H9 (cell line): ENCODE results near the gene LILRB3. TPM values are rescaled to one million over a fixed set of nuclear protein-coding genes. Genes with fewer than 3 reads are reported as not detected.

Experiments
- DNase-seq: peaks from one replicate; pipeline ENCODE4 v3.0.0-alpha.2; 2017
- H2AFZ ChIP-seq: one replicate; pipeline ENCODE4 v1.6.1; 2013; ENCODE audit warnings: mild to moderate bottlenecking, low read length, control low read depth, moderate library complexity
- H2AK5ac ChIP-seq: 2 replicates; pipeline ENCODE4 v1.6.1; 2013; ENCODE audit warnings: low read length, control low read depth, mixed read lengths; ENCODE audit not compliant: insufficient read length
- H2BK120ac ChIP-seq: one replicate; pipeline ENCODE4 v1.6.1; 2013; ENCODE audit warnings: low read depth, mild to moderate bottlenecking, low read length, control low read depth, inconsistent platforms; ENCODE audit not compliant: poor library complexity, severe bottlenecking
- H2BK12ac ChIP-seq: 2 replicates; pipeline ENCODE4 v1.6.1; 2013; ENCODE audit warnings: low read length, control low read depth, mixed read lengths, low read depth; ENCODE audit not compliant: insufficient read length
- H2BK15ac ChIP-seq: 2 replicates; pipeline ENCODE4 v1.6.1; 2013; ENCODE audit warnings: low read depth, low read length, control low read depth
- H2BK20ac ChIP-seq: one replicate; pipeline ENCODE4 v1.6.1; 2013; ENCODE audit warnings: low read depth, mild to moderate bottlenecking, low read length, control low read depth, inconsistent platforms; ENCODE audit not compliant: poor library complexity, severe bottlenecking
- H2BK5ac ChIP-seq: 2 replicates; pipeline ENCODE4 v1.6.1; 2013; ENCODE audit warnings: low read length, control low read depth, mixed read lengths; ENCODE audit not compliant: insufficient read length
- H3K14ac ChIP-seq: 2 replicates; pipeline ENCODE4 v1.6.1; 2013; ENCODE audit warnings: low read length, control low read depth; ENCODE audit not compliant: insufficient read depth
- H3K18ac ChIP-seq: 2 replicates; pipeline ENCODE4 v1.6.1; 2013; ENCODE audit warnings: low read depth, mild to moderate bottlenecking, mixed read lengths, low read length, control low read depth; ENCODE audit not compliant: insufficient read length
- H3K23ac ChIP-seq: 2 replicates; pipeline ENCODE4 v1.6.1; 2013; ENCODE audit warnings: low read length, control low read depth, mixed read lengths, low read depth; ENCODE audit not compliant: insufficient read length
- H3K23me2 ChIP-seq: 2 replicates; pipeline ENCODE4 v1.6.1; 2013; ENCODE audit warnings: low read depth, mild to moderate bottlenecking, mixed read lengths, low read length, control low read depth; ENCODE audit not compliant: insufficient read length, poor library complexity, severe bottlenecking
- H3K27ac ChIP-seq: 2 replicates; pipeline ENCODE4 v1.5.1; 2013; ENCODE audit warnings: low read length, control low read depth, mixed read lengths, low read depth; ENCODE audit not compliant: insufficient read length
- H3K27me3 ChIP-seq: 2 replicates; pipeline ENCODE4 v1.6.1; 2013; ENCODE audit warnings: low read length, control low read depth, inconsistent platforms; ENCODE audit not compliant: insufficient read depth
- H3K4ac ChIP-seq: 2 replicates; pipeline ENCODE4 v1.6.1; 2013; ENCODE audit warnings: low read depth, mild to moderate bottlenecking, control low read depth, inconsistent platforms, low read length, moderate library complexity
- H3K4me1 ChIP-seq: 2 replicates; pipeline ENCODE4 v1.6.1; 2013; ENCODE audit warnings: low read length, control low read depth, inconsistent platforms; ENCODE audit not compliant: insufficient read depth
- H3K4me2 ChIP-seq: 2 replicates; pipeline ENCODE4 v1.6.1; 2013; ENCODE audit warnings: low read length, control low read depth, mixed read lengths; ENCODE audit not compliant: insufficient read length, insufficient read depth
- H3K56ac ChIP-seq: 2 replicates; pipeline ENCODE4 v1.6.1; 2013; ENCODE audit warnings: low read depth, mild to moderate bottlenecking, mixed read lengths, low read length, control low read depth; ENCODE audit not compliant: insufficient read length
- H3K79me1 ChIP-seq: 2 replicates; pipeline ENCODE4 v1.6.1; 2013; ENCODE audit warnings: low read depth, mild to moderate bottlenecking, moderate library complexity, low read length, control low read depth, inconsistent platforms; ENCODE audit not compliant: insufficient read depth, poor library complexity, severe bottlenecking
- H3K79me2 ChIP-seq: 2 replicates; pipeline ENCODE4 v1.6.1; 2013; ENCODE audit warnings: low read length, control low read depth, inconsistent platforms; ENCODE audit not compliant: insufficient read depth
- H3K9ac ChIP-seq: 2 replicates; pipeline ENCODE4 v1.6.1; 2013; ENCODE audit warnings: low read length, control low read depth, mixed read lengths; ENCODE audit not compliant: insufficient read length; ENCODE audit errors: extremely low read depth
- H3K9me3 ChIP-seq: one replicate; pipeline ENCODE4 v1.6.1; 2013; ENCODE audit warnings: low read depth, low read length, inconsistent platforms; ENCODE audit not compliant: control insufficient read depth
- H3T11ph ChIP-seq: one replicate; pipeline ENCODE4 v1.6.1; 2013; ENCODE audit warnings: mild to moderate bottlenecking, low read length, control low read depth, inconsistent platforms
- H4K20me1 ChIP-seq: one replicate; pipeline ENCODE4 v1.6.1; 2013; ENCODE audit not compliant: control insufficient read depth, insufficient read length, insufficient read depth
- H4K5ac ChIP-seq: 2 replicates; pipeline ENCODE4 v1.6.1; 2013; ENCODE audit warnings: low read depth, mild to moderate bottlenecking, mixed read lengths, low read length, control low read depth; ENCODE audit not compliant: insufficient read length
- H4K8ac ChIP-seq: replicated peaks from 2 replicates; pipeline ENCODE4 v1.6.1; 2013; ENCODE audit warnings: low read length, control low read depth, mixed read lengths, low read depth; ENCODE audit not compliant: insufficient read length
- H4K91ac ChIP-seq: 2 replicates; pipeline ENCODE4 v1.6.1; 2013; ENCODE audit warnings: low read depth, mild to moderate bottlenecking, moderate library complexity, mixed read lengths, low read length, control low read depth; ENCODE audit not compliant: insufficient read length
- H3K27ac Mint-ChIP-seq, 3 experiments: 2 replicates in 2 of 3; 3 replicates in 1 of 3; pipeline ENCODE4 v1.8.0; 2020 to 2021; ENCODE audit warnings: mixed read lengths in 3 of 3, mild to moderate bottlenecking in 1 of 3, moderate library complexity in 1 of 3
- H3K27me3 Mint-ChIP-seq: 2 replicates; pipeline ENCODE4 v1.8.0; 2021; ENCODE audit warnings: low read depth, mild to moderate bottlenecking, moderate library complexity, mixed read lengths
- H3K36me3 Mint-ChIP-seq, 3 experiments: 2 replicates in 2 of 3; 3 replicates in 1 of 3; pipeline ENCODE4 v1.8.0; 2020 to 2021; ENCODE audit warnings: low read depth in 3 of 3, mixed read lengths in 3 of 3; ENCODE audit not compliant: insufficient read depth in 1 of 3
- H3K4me1 Mint-ChIP-seq, 2 experiments: 2 replicates each; pipeline ENCODE4 v1.8.0; 2020; ENCODE audit warnings: mixed read lengths in 2 of 2
- H3K4me3 Mint-ChIP-seq, 2 experiments: 2 replicates in 1 of 2; 3 replicates in 1 of 2; pipeline ENCODE4 v1.8.0; 2020 to 2021; ENCODE audit warnings: mild to moderate bottlenecking in 2 of 2, mixed read lengths in 2 of 2, moderate library complexity in 1 of 2
- H3K9me3 Mint-ChIP-seq, 2 experiments: 2 replicates in 1 of 2; 3 replicates in 1 of 2; pipeline ENCODE4 v1.8.0; 2020; ENCODE audit warnings: mild to moderate bottlenecking in 2 of 2, mixed read lengths in 2 of 2, moderate library complexity in 1 of 2
- WGBS: extraction: QIAGEN DNeasy Blood & Tissue Kit; methylation state at CpG from one replicate; pipeline ENCODE4 v1.1.7; 2013; ENCODE audit warnings: missing lambda C conversion rate, low lambda C conversion rate, mixed read lengths; ENCODE audit not compliant: insufficient read length; ENCODE audit errors: extremely low coverage; 5-methylcytosine and 5-hydroxymethylcytosine counted together
- total RNA-seq: library from RNA; stranded (reverse); gene quantifications from 2 replicates; pipeline ENCODE4 v1.2.1, GENCODE V29; 2021
- TF ChIP-seq, protein P1 (sequence below): fragments of 200-600 bp; sonication (generic); conservative IDR thresholded peaks from 3 replicates; pipeline ENCODE4 v1.8.0; 2021; ENCODE audit warnings: antibody characterized with exemption, mild to moderate bottlenecking

Gene LILRB3
- total RNA-seq, 1 experiment from 2014 or later: not detected

- Histone ChIP-seq H2BK12ac (no peak overlapping the region), H3K79me1 (no peaks in the 10 kb centered on the region), H3K4ac (no peak overlapping the region), H2BK20ac (no peak overlapping the region), H3K23ac (no peak overlapping the region), H4K91ac (no peak overlapping the region), H3K27me3 (no peaks in the 10 kb centered on the region), H3T11ph (no peak overlapping the region), H2BK120ac (no peak overlapping the region), H3K4me1 (no peaks in the 10 kb centered on the region), H3K18ac (no peak overlapping the region), H3K9ac (no peak overlapping the region), H3K23me2 (no peaks in the 10 kb centered on the region), H2AFZ (no peak overlapping the region), H2BK15ac (no peak overlapping the region), H4K8ac (no peak overlapping the region), H4K20me1 (no peaks in the 10 kb centered on the region), H2AK5ac (no peak overlapping the region), H3K79me2 (no peaks in the 10 kb centered on the region), H4K5ac (no peak overlapping the region), H2BK5ac (no peak overlapping the region), H3K56ac (no peak overlapping the region), H3K9me3 (no peaks in the 10 kb centered on the region), H3K14ac (no peak overlapping the region; the same call in 1 of the 2 replicates), H3K4me2 (no peak overlapping the region), H3K27ac (no peak overlapping the region)
- H3K27ac Mint-ChIP-seq: no peak overlapping the region; a peak in 1 of 7 replicates
- no peaks in the 10 kb centered on the region for H3K36me3 Mint-ChIP-seq
- TF ChIP-seq, protein P1, sequence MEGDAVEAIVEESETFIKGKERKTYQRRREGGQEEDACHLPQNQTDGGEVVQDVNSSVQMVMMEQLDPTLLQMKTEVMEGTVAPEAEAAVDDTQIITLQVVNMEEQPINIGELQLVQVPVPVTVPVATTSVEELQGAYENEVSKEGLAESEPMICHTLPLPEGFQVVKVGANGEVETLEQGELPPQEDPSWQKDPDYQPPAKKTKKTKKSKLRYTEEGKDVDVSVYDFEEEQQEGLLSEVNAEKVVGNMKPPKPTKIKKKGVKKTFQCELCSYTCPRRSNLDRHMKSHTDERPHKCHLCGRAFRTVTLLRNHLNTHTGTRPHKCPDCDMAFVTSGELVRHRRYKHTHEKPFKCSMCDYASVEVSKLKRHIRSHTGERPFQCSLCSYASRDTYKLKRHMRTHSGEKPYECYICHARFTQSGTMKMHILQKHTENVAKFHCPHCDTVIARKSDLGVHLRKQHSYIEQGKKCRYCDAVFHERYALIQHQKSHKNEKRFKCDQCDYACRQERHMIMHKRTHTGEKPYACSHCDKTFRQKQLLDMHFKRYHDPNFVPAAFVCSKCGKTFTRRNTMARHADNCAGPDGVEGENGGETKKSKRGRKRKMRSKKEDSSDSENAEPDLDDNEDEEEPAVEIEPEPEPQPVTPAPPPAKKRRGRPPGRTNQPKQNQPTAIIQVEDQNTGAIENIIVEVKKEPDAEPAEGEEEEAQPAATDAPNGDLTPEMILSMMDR: no peak
- H3K27me3 Mint-ChIP-seq: peaks cover 43% of the 10 kb centered on the region
- no peak for DNase-seq
- no peak overlapping the region for H3K4me3 Mint-ChIP-seq
- WGBS: no CpG with 5 or more reads among the region's 2 CpGs
- peaks cover 3 to 9% of the 10 kb centered on the region in 2 experiments; a peak in 2 of 4 replicates for H3K4me1 Mint-ChIP-seq
- peaks cover 0 to 28% of the 10 kb centered on the region in 2 experiments; a peak in 3 of 5 replicates for H3K9me3 Mint-ChIP-seq
Measured at GRCh38 chr19:54262470-54262869, 39.7 kb upstream of the LILRB3 start.
